Upper lobe of left lung (tissue), 4 donors: ENCODE measurements around the gene FLT1.

Experiments used
- CTCF ChIP-seq, 6 experiments: fragments of 450-650 bp in 4 of 6; fragments of 200-600 bp in 2 of 6; sonication (generic) in 2 of 6; IDR thresholded peaks; one replicate each; pipeline ENCODE4 v1.5.1; 2016 to 2019; ENCODE audit warnings: antibody characterized with exemption in 6 of 6
- EP300 ChIP-seq, 4 donors: sonication (generic); formaldehyde crosslinking; IDR thresholded peaks; one replicate each; pipeline ENCODE4 v1.5.1; 2017; ENCODE audit warnings: antibody characterized with exemption in 4 of 4, control low read depth in 2 of 4
- POLR2A ChIP-seq, 4 donors: fragments of 450-650 bp; IDR thresholded peaks; one replicate each; pipeline ENCODE4 v1.5.1; 2016 to 2017; ENCODE audit warnings: antibody characterized with exemption in 4 of 4, mild to moderate bottlenecking in 2 of 4

GRCh38 chr13:28355046-28355821, 139.7 kb downstream of the FLT1 start:
- TF ChIP-seq EP300 (IDR thresholded peaks at IDR 0.05) (no peak), CTCF (IDR thresholded peaks at IDR 0.05) (no peak), POLR2A (IDR thresholded peaks at IDR 0.05) (no peak)
